Subcutaneous abdominal adipose tissue (tissue), 5 donors: Measurements from ENCODE around the gene HSF2.

Experiments used
- H3K27ac ChIP-seq: one replicate; pipeline ENCODE4 v1.7.0; 2013; ENCODE audit warnings: low read depth, mild to moderate bottlenecking, inconsistent platforms, low read length, moderate library complexity
- H3K27me3 ChIP-seq, 5 donors: one replicate each; pipeline ENCODE4 v1.7.0; 2013; ENCODE audit warnings: low read length in 5 of 5, inconsistent platforms in 1 of 5; ENCODE audit not compliant: control insufficient read depth in 5 of 5, insufficient read depth in 4 of 5
- H3K36me3 ChIP-seq, 5 donors: one replicate each; pipeline ENCODE4 v1.7.0; 2013; ENCODE audit warnings: low read length in 5 of 5; ENCODE audit not compliant: control insufficient read depth in 5 of 5, insufficient read depth in 5 of 5
- H3K4me1 ChIP-seq, 5 donors: one replicate each; pipeline ENCODE4 v1.7.0; 2013; ENCODE audit warnings: low read length in 5 of 5, mild to moderate bottlenecking in 3 of 5, moderate library complexity in 1 of 5; ENCODE audit not compliant: control insufficient read depth in 5 of 5, insufficient read depth in 5 of 5
- H3K4me3 ChIP-seq, 5 donors: one replicate each; pipeline ENCODE4 v1.7.0; 2013; ENCODE audit warnings: low read length in 5 of 5, low read depth in 1 of 5
- H3K9ac ChIP-seq, 5 donors: one replicate each; pipeline ENCODE4 v1.7.0; 2013; ENCODE audit warnings: low read length in 5 of 5, mild to moderate bottlenecking in 4 of 5, moderate library complexity in 3 of 5
- H3K9me3 ChIP-seq, 5 donors: one replicate each; pipeline ENCODE4 v1.7.0; 2013; ENCODE audit warnings: low read length in 5 of 5; ENCODE audit not compliant: control insufficient read depth in 5 of 5
- donor health status: healthy.
- donor health status: healthy.
- donor health status: healthy.
- donor health status: healthy.
- donor health status: healthy.

The HSF2 gene

DNA sequence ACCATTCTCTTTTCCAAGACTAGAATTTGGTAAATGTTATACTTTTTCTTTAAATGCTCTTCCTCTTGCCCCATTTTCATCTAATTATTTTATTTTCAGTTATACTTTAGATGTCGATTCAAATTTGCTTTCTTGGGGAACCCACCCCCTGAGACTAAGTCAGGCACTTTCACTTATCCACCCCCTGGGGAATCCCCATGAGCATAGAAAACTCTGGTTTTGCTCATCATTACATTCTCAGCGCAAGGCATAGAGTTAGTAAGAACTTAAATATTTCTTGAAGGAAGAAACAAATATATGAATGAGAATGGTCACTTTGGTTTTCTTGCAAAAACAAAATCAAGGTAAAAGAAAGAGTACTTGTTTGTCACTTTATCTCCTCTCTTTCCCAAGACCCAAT lies 25.1 kb upstream of the HSF2 start:
- no peaks in the 10 kb centered on the region for H3K4me1 ChIP-seq
- H3K36me3 ChIP-seq = no peaks in the 10 kb centered on the region
- no peak overlapping the region for H3K4me3 ChIP-seq
- H3K27ac ChIP-seq = no peak overlapping the region
- no peak overlapping the region for H3K9ac ChIP-seq
- peaks cover 0 to 6% (median 0%) of the 10 kb centered on the region in 5 donors for H3K27me3 ChIP-seq
- no peaks in the 10 kb centered on the region for H3K9me3 ChIP-seq

- H3K4me3 ChIP-seq = no peak overlapping the region
- H3K27ac ChIP-seq = no peak overlapping the region
- no peaks in the 10 kb centered on the region for H3K36me3 ChIP-seq
- no peaks in the 10 kb centered on the region for H3K4me1 ChIP-seq
- peaks cover 0 to 6% (median 0%) of the 10 kb centered on the region in 5 donors for H3K27me3 ChIP-seq
- no peaks in the 10 kb centered on the region for H3K9me3 ChIP-seq
- no peak overlapping the region for H3K9ac ChIP-seq
Measured at GRCh38 chr6:122376246-122376645, 23.2 kb upstream of the HSF2 start.

DNA sequence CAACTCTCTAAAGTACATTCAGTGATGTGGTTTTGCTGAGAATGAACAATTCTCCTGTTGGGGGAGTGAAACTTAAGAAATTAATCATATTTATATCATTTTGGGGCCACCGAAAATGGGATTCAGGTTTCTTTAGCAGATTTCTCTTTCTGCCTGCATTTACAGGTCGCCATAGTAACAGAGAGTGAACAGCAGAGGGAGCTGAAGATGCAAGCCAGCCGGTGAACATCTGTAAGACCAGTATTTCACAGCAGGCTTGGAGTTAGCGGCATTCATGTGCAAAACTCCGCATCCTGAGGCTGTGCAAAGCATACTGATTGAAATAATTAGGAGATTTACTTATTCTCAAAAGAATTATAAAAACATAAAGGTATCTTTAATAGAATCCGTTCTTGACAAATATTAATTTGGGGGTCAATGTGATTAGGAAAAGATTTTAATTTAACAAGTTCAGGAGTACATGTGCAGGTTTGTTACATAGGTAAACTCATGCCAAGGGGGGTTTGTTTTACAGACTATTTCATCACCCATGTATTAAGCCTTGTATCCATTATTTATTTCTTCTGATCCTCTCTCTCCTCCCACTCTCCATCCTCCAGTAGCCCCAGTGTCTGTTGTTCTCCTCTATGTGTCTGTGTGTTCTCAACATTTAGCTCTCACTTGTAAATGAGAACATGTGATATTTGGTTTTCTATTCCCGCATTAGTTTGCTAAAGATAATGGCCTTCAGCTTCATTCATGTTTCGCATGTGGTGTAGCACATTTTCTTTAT lies 17.8 kb upstream of the HSF2 start:
- H3K36me3 ChIP-seq = no peaks in the 10 kb centered on the region
- H3K9ac ChIP-seq = no peak overlapping the region
- H3K9me3 ChIP-seq = no peaks in the 10 kb centered on the region
- no peak overlapping the region for H3K27ac ChIP-seq
- peaks cover 0 to 3% (median 0%) of the 10 kb centered on the region in 5 donors for H3K4me1 ChIP-seq
- peaks cover 0 to 4% (median 0%) of the 10 kb centered on the region in 5 donors for H3K27me3 ChIP-seq
- H3K4me3 ChIP-seq = no peak overlapping the region

DNA sequence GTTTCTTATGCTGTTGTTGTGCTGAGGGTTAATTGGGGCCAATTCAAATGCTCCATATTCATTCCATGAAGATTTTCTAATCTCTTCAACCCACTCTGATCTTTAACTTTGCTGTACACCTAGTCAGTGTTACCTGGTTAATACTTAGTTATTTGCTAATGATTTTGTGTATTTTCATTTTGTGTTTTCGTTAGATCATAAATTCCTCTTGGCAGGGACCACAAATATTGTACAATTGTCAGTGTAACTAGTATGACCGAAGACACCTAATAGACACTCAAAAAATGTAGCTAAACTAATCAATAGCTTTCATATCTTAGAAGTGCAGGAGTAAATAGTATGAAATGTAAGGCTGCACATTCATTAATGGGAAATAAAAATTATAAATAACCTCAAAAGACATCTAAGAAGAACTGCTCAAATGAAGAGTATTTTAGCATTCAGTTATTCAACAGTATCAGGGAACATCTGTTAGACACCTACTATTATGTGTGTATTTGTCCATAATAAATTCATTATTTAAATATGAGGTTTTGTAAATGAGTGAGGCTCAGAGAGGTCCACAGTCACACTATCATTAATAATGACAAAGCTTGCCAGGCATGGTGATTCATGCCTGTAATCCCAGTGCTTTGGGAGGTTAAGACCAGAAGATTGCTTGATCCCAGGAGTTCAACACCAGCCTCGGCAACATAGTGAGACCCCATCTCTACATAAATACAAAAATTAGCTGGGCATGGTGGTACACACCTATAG lies 13.4 kb upstream of the HSF2 start:
- H3K27ac ChIP-seq = no peak overlapping the region
- no peak overlapping the region for H3K9ac ChIP-seq
- peaks cover 0 to 3% (median 0%) of the 10 kb centered on the region in 5 donors for H3K4me1 ChIP-seq
- H3K4me3 ChIP-seq = no peak overlapping the region
- H3K36me3 ChIP-seq = no peaks in the 10 kb centered on the region
- H3K27me3 ChIP-seq = peaks cover 0 to 4% (median 2%) of the 10 kb centered on the region in 5 donors
- H3K9me3 ChIP-seq = no peaks in the 10 kb centered on the region

DNA sequence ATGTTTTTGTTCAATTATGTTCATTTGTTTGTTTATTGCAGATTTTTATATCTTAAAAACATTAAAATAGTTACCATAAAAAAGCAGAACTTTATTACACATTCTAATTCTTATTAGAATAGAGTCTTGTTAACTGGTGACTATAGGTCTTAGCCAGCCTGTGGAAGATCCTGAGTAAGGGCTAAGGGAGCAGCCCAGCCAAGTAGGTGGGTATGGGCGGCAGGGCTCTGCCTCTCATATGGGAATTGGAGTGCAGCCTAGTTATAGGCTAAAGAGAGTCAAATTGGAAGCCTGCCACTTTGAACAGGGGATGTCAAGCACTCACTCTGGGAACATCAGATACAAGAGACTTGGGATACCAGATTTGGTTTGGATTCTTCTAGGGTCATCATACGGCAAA lies 10.5 kb upstream of the HSF2 start:
- Histone ChIP-seq H3K27me3 (peaks cover 0 to 4% (median 2%) of the 10 kb centered on the region in 5 donors), H3K4me1 (no peaks in the 10 kb centered on the region), H3K27ac (no peak overlapping the region), H3K9ac (no peak overlapping the region), H3K36me3 (no peaks in the 10 kb centered on the region), H3K4me3 (no peak overlapping the region), H3K9me3 (no peaks in the 10 kb centered on the region)

- no peak overlapping the region for H3K27ac ChIP-seq
- H3K27me3 ChIP-seq = peaks cover 0 to 4% (median 2%) of the 10 kb centered on the region in 5 donors
- no peaks in the 10 kb centered on the region for H3K9me3 ChIP-seq
- H3K4me1 ChIP-seq = no peaks in the 10 kb centered on the region
- no peak overlapping the region for H3K9ac ChIP-seq
- H3K4me3 ChIP-seq = no peak overlapping the region
- H3K36me3 ChIP-seq = no peaks in the 10 kb centered on the region
Measured at GRCh38 chr6:122389704-122390372, 9.6 kb upstream of the HSF2 start.

- no peak overlapping the region for H3K27ac ChIP-seq
- H3K4me1 ChIP-seq = no peaks in the 10 kb centered on the region
- H3K9me3 ChIP-seq = no peaks in the 10 kb centered on the region
- peaks cover 0 to 2% (median 0%) of the 10 kb centered on the region in 5 donors for H3K27me3 ChIP-seq
- no peak overlapping the region for H3K9ac ChIP-seq
- no peak overlapping the region for H3K4me3 ChIP-seq
- no peaks in the 10 kb centered on the region for H3K36me3 ChIP-seq
Measured at GRCh38 chr6:122392564-122393350, 6.7 kb upstream of the HSF2 start.

GRCh38 chr6:122393351-122393896 lies 6.0 kb upstream of the HSF2 start:
- Histone ChIP-seq H3K4me3 (no peak overlapping the region), H3K9ac (no peak overlapping the region), H3K27ac (no peak overlapping the region), H3K4me1 (no peaks in the 10 kb centered on the region), H3K27me3 (peaks cover 0 to 2% (median 0%) of the 10 kb centered on the region in 5 donors), H3K9me3 (no peaks in the 10 kb centered on the region), H3K36me3 (no peaks in the 10 kb centered on the region)

- no peaks in the 10 kb centered on the region for H3K9me3 ChIP-seq
- H3K36me3 ChIP-seq = no peaks in the 10 kb centered on the region
- H3K4me1 ChIP-seq = peaks cover 0 to 5% (median 3%) of the 10 kb centered on the region in 5 donors
- no peak overlapping the region for H3K4me3 ChIP-seq
- no peak overlapping the region for H3K27ac ChIP-seq
- H3K9ac ChIP-seq = no peak overlapping the region
- peaks cover 0 to 2% (median 0%) of the 10 kb centered on the region in 5 donors for H3K27me3 ChIP-seq
Measured at GRCh38 chr6:122394016-122394415, 5.4 kb upstream of the HSF2 start.
